HEK293T (cell line): ENCODE results near the gene RARG.

Experiments
- CTCF ChIA-PET: fragments of 350-600 bp; formaldehyde crosslinking; extraction: SDS; loops from one replicate; lab custom pipeline; 2021; ENCODE audit warnings: antibody characterized with exemption, inconsistent platforms; lab: Yijun Ruan, JAX
- POLR2A ChIA-PET: fragments of 350-600 bp; formaldehyde crosslinking; extraction: SDS; loops from one replicate; lab custom pipeline; 2020; ENCODE audit warnings: antibody characterized with exemption, inconsistent platforms; lab: Yijun Ruan, JAX
- DNase-seq: peaks from one replicate; pipeline ENCODE4 v3.0.0; 2012; ENCODE audit warnings: mixed read lengths; ENCODE audit errors: extremely low spot score
- ARNT ChIP-seq: fragments of 450-650 bp; IDR thresholded peaks from 2 replicates; pipeline ENCODE4 v1.6.1; 2017; ENCODE audit warnings: mild to moderate bottlenecking
- BHLHE40 ChIP-seq: fragments of 450-650 bp; IDR thresholded peaks from 2 replicates; pipeline ENCODE4 v1.6.1; 2016; ENCODE audit warnings: mild to moderate bottlenecking, moderate library complexity, borderline replicate concordance
- CTBP1 ChIP-seq: fragments of 450-650 bp; IDR thresholded peaks from 2 replicates; pipeline ENCODE4 v1.6.1; 2016; ENCODE audit warnings: borderline replicate concordance
- ELF4 ChIP-seq: fragments of 450-650 bp; IDR thresholded peaks from 2 replicates; pipeline ENCODE4 v1.6.1; 2017; ENCODE audit warnings: antibody characterized with exemption
- FOXA1 ChIP-seq: fragments of 450-650 bp; IDR thresholded peaks from 2 replicates; pipeline ENCODE4 v1.6.1; 2016; ENCODE audit warnings: mild to moderate bottlenecking
- FOXK2 ChIP-seq: fragments of 450-650 bp; IDR thresholded peaks from 2 replicates; pipeline ENCODE4 v1.6.1; 2016; ENCODE audit warnings: mild to moderate bottlenecking
- FOXM1 ChIP-seq: fragments of 450-650 bp; IDR thresholded peaks from 2 replicates; pipeline ENCODE4 v1.6.1; 2017; ENCODE audit warnings: mild to moderate bottlenecking, borderline replicate concordance
- HDGF ChIP-seq: fragments of 450-650 bp; IDR thresholded peaks from 2 replicates; pipeline ENCODE4 v1.6.1; 2017; ENCODE audit warnings: antibody characterized with exemption, borderline replicate concordance
- L3MBTL2 ChIP-seq: fragments of 450-650 bp; conservative IDR thresholded peaks from 2 replicates; pipeline ENCODE4 v1.6.1; 2016; ENCODE audit warnings: mild to moderate bottlenecking
- LEF1 ChIP-seq: fragments of 450-650 bp; IDR thresholded peaks from 2 replicates; pipeline ENCODE4 v1.6.1; 2017; ENCODE audit warnings: mild to moderate bottlenecking, borderline replicate concordance
- NFRKB ChIP-seq: fragments of 450-650 bp; IDR thresholded peaks from 2 replicates; pipeline ENCODE4 v1.6.1; 2016; ENCODE audit warnings: mild to moderate bottlenecking, moderate library complexity
- SP1 ChIP-seq: fragments of 450-650 bp; IDR thresholded peaks from 2 replicates; pipeline ENCODE4 v1.6.1; 2017
- SUZ12 ChIP-seq: fragments of 450-650 bp; IDR thresholded peaks from 2 replicates; pipeline ENCODE4 v1.6.1; 2016; ENCODE audit warnings: mild to moderate bottlenecking
- TARDBP ChIP-seq: fragments of 450-650 bp; IDR thresholded peaks from 2 replicates; pipeline ENCODE4 v1.6.1; 2016
- ZNF384 ChIP-seq: fragments of 450-650 bp; IDR thresholded peaks from 2 replicates; pipeline ENCODE4 v1.6.1; 2016
- TF ChIP-seq, protein P1 (sequence below): fragments of 450-650 bp; IDR thresholded peaks from 2 replicates; pipeline ENCODE4 v1.6.1; 2016

Gene RARG

DNA sequence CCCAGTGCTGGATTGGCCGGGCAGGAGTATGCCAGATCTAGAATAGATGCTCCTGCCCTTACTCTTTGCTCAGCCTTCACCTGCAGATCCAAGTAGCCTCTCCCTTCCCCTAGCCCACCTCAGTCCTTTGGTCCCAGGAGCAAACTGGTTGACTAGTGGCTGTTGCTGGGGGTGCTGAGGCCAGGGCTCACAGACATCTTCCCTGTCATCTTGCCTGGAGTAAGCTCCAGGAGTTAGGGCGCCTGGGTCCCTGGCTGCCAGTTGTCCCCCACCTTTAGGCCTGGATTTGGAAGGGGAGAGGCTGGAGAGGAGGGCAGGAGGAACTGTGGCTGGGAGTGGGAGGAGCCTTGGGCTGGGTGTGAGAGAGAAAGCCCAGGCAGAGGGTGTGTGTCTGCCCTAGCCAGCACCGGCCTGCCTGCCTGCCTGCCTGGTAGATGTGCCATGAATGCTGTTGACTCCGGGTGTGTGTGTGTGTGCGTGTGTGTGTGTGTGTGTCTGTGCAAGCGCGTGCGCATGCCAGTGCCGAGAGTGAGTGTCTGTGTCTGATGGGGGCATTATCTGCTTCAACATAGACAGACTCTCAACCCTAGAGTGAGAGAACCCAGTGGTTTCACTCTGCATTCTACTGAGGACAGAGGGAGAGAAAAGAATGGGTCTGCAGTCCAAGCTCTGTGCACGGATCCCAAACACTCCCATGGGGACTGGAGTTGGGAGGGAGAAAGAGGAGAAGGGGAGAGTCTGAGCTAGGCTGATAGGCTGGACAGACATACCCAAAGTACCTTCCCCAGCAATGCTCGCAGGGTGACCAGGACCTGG lies 845 bp upstream of the RARG start:
- DNase-seq: no peak
- TF ChIP-seq FOXA1 (no peak), FOXM1 (no peak), LEF1 (no peak), L3MBTL2 (no peak), FOXK2 (no peak), TARDBP (no peak), SP1 (no peak), BHLHE40 (no peak)
- TF ChIP-seq, protein P1, sequence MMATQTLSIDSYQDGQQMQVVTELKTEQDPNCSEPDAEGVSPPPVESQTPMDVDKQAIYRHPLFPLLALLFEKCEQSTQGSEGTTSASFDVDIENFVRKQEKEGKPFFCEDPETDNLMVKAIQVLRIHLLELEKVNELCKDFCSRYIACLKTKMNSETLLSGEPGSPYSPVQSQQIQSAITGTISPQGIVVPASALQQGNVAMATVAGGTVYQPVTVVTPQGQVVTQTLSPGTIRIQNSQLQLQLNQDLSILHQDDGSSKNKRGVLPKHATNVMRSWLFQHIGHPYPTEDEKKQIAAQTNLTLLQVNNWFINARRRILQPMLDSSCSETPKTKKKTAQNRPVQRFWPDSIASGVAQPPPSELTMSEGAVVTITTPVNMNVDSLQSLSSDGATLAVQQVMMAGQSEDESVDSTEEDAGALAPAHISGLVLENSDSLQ: no peak
- ChIA-PET CTCF (interaction anchor here (1.6 to 2.5 kb wide), 2 partner anchors 11 to 19 kb away, joined by 4 to 8 read pairs; no protein-coding TSS in a partner anchor), POLR2A (no interaction called here)

DNA sequence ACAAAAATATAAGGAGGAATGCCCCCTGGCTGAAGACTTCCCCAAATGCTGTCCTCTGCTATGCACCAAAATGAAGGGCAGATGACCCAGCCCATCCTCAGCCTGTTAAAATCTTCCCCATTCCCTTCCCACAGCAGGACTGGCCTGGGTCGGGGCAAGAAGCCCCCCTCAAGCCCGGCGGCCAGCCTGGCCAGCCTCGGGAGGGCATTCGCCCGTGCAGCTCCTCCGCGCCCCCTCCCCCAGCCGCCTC lies 413 bp downstream of the RARG start:
- TF ChIP-seq HDGF (no peak), ZNF384 (no peak), FOXK2 (no peak), FOXA1 (no peak), NFRKB (no peak), LEF1 (no peak), FOXM1 (no peak), L3MBTL2 (no peak), ARNT (no peak), SP1 (no peak), SUZ12 (no peak), CTBP1 (no peak)
- TF ChIP-seq, protein P1: no peak
- CTCF ChIA-PET: no interaction called here
- no peak for DNase-seq
- POLR2A ChIA-PET: interaction anchor here (0.7 to 2.9 kb wide), 2 partner anchors 11 kb away, joined by 3 to 7 read pairs; no protein-coding TSS in a partner anchor

DNA sequence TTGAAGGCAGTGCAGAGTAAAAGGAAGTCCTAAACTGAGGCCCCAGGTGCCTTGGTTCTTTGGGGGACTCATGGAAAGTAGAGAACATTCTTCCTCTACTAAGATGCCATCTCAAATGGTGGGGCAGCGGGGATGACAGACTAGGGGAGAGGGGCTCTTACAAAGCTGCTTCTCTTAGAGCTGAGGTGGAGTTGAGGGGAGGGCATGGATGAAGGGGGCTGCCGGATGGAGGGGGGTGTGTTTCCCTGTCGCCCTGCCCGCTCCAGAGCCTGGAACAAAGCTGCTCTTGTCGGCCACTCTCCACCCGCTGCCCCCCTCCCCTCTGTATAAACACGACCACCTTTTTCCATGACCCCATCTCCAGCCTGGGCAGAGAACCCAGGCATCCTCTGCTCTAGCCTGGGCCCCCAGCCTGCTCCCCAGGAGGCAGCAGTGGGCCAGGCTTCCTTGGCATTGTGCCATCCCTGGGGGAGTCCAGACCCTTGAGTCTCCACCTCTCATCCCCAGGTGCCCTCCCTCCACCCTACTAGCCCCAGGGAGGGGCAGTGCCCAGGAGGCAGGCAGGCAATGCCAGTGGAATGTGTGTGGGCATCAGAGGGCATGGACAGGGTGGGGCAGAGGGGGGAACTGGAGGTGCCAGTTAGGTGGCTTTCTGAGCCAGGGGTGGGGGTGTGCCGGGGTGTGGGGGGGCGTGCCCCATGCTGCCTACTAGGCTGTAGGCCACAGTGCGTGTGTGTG lies 1.7 kb downstream of the RARG start:
- ChIA-PET CTCF (interaction anchor here (1.5 kb wide), 1 partner anchor 18 kb away, joined by 3 read pairs; no protein-coding TSS in a partner anchor), POLR2A (interaction anchor here (2.9 kb wide), 1 partner anchor 10 kb away, joined by 7 read pairs; no protein-coding TSS in a partner anchor)
- DNase-seq: no peak
- TF ChIP-seq TARDBP (no peak), SP1 (no peak), HDGF (no peak), SUZ12 (no peak), NFRKB (no peak), LEF1 (no peak), ZNF384 (no peak), CTBP1 (no peak), FOXK2 (no peak), BHLHE40 (no peak)
- TF ChIP-seq, protein P1: no peak

DNA sequence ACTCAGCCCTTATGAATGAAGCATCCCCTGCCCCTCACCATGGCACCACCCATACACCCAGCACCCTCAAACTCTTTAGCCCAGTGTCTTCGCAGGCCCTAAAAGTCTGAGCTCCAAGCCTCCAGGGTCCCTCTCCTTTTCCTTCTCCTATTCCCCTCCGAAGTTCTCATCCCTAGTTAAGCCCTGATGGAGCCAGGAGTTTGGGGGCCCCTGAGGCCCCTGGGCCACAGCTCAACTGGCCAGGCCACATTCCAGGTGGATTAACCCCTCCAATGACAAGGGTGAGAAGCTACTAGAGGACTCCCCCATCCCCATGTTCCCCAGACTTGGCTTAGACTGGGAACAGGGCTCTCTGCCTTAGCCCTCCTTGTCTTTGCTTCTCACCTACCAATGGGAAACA lies 2.6 kb downstream of the RARG start:
- DNase-seq: no peak
- TF ChIP-seq SP1 (no peak), NFRKB (no peak), ELF4 (no peak), LEF1 (no peak), FOXK2 (no peak), SUZ12 (no peak), FOXA1 (no peak), BHLHE40 (no peak), L3MBTL2 (no peak), ARNT (no peak), CTBP1 (no peak), TARDBP (no peak), FOXM1 (no peak), ZNF384 (no peak), HDGF (no peak)
- TF ChIP-seq, protein P1: no peak
- ChIA-PET CTCF (interaction anchor here (1.5 kb wide), 1 partner anchor 18 kb away, joined by 3 read pairs; no protein-coding TSS in a partner anchor), POLR2A (interaction anchor here (2.9 kb wide), 1 partner anchor 9 kb away, joined by 7 read pairs; no protein-coding TSS in a partner anchor)

DNA sequence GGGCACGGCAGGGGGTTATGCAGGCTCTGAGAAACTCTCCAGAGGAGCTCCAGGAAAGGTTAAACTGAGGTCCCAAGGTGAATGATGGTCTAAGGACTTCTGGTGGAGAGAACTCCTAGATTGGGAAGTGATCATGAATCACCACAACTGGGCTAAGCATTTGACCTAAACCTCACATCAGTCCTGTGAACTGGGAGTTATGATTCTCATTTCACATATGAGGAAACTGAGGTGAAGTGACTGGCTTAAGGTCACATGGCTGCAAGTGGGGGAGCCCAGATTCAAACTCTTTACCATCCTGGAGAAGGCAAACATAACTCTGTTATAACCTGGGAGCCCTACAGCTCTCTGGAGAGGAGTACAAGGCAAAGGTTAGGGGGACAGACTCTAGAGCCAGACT lies 4.2 kb downstream of the RARG start:
- CTCF ChIA-PET: no interaction called here
- DNase-seq: no peak
- POLR2A ChIA-PET: no interaction called here
- TF ChIP-seq CTBP1: no peak
- no peak for TF ChIP-seq FOXK2
- TF ChIP-seq FOXA1: no peak
- TF ChIP-seq HDGF: no peak
- no peak for TF ChIP-seq LEF1
- TF ChIP-seq TARDBP: no peak
